Lower lobe of right lung (tissue), 2 donors: ENCODE results near the gene ANTKMT. TPM values are rescaled to one million over a fixed set of nuclear protein-coding genes. Genes with fewer than 3 reads are reported as not detected.
A peak's percentile ranks its signal among the peaks of the same experiment; 100 is the strongest.

ENCODE experiments used
- ATAC-seq, 2 donors: fragments of 200-7000 bp; cut with Tn5 transposase; one replicate each; pipeline ENCODE4 v1.9.1; 2020 to 2022; ENCODE audit warnings: mild to moderate bottlenecking in 2 of 2, moderate library complexity in 2 of 2
- DNase-seq: peaks from one replicate; pipeline ENCODE4 v3.0.0-alpha.2; 2020
- H3K27ac ChIP-seq: fragments of 200-600 bp; one replicate; pipeline ENCODE4 v1.8.0; 2022
- H3K27me3 ChIP-seq: fragments of 200-600 bp; one replicate; pipeline ENCODE4 v1.8.0; 2022; ENCODE audit warnings: low read depth
- H3K36me3 ChIP-seq: fragments of 200-600 bp; one replicate; pipeline ENCODE4 v1.8.0; 2022; ENCODE audit warnings: mild to moderate bottlenecking
- H3K4me1 ChIP-seq: fragments of 200-600 bp; one replicate; pipeline ENCODE4 v1.8.0; 2022
- H3K4me3 ChIP-seq: fragments of 200-600 bp; one replicate; pipeline ENCODE4 v1.8.0; 2022; ENCODE audit warnings: mild to moderate bottlenecking
- H3K9me3 ChIP-seq: fragments of 200-600 bp; one replicate; pipeline ENCODE4 v1.8.0; 2022
- intact Hi-C: fragments of 100-400 bp; cut with DNase I; formaldehyde crosslinking; loops from one replicate; pipeline ENCODE4 v1.11.0; 2022
- total RNA-seq: library from RNA; stranded (reverse); fragmentation: NEBNext Ultra II Directional; extraction: Animal tissue kit (Norgen Biotek cat#: 25700); gene quantifications from one replicate; pipeline ENCODE4 v1.2.1, GENCODE V29; 2021
- TF ChIP-seq, protein P1 (sequence below): fragments of 200-600 bp; IDR thresholded peaks from one replicate; pipeline ENCODE4 v1.8.0; 2022; ENCODE audit warnings: antibody characterized with exemption, mild to moderate bottlenecking
- donor health status: DM: no; HTN: yes; CAD: no; lungs with severe emphysema.

ANTKMT gene
- total RNA-seq, 1 donor from 2014 or later: 36.5 TPM

DNA sequence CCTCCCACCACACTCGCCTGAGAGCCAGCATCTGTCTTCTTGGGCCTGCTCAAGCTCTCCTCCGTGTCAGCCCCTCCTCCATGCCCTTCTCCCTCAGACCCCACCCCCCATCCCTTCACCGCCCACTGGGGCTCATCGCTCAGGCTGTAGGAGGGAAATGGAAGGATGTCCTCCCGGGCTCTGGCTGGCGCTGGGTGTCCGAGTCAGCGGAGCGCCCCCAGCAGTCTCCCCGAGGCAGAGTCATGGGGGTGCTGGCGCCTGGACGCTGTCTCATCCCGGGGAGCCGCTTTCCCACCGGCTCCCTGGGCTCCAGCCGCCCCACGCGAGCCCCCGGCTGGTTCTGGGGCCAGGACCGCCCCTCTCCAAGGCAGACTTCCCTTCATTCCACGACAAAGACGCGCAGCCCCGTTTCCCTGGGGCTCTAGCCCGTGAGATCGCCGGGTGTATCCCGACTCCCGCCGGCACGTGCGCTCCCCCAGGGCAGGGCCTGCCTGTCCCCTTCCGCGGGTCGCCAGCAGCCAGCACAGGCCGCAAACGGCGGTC, 428 bp upstream of the ANTKMT start:
- TF ChIP-seq, protein P1, sequence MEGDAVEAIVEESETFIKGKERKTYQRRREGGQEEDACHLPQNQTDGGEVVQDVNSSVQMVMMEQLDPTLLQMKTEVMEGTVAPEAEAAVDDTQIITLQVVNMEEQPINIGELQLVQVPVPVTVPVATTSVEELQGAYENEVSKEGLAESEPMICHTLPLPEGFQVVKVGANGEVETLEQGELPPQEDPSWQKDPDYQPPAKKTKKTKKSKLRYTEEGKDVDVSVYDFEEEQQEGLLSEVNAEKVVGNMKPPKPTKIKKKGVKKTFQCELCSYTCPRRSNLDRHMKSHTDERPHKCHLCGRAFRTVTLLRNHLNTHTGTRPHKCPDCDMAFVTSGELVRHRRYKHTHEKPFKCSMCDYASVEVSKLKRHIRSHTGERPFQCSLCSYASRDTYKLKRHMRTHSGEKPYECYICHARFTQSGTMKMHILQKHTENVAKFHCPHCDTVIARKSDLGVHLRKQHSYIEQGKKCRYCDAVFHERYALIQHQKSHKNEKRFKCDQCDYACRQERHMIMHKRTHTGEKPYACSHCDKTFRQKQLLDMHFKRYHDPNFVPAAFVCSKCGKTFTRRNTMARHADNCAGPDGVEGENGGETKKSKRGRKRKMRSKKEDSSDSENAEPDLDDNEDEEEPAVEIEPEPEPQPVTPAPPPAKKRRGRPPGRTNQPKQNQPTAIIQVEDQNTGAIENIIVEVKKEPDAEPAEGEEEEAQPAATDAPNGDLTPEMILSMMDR: no peak
- peak overlapping the region; percentile 80 for H3K4me3 ChIP-seq
- ATAC-seq: peak; percentile 3 to 39
- H3K27me3 ChIP-seq: peaks cover 3% of the 10 kb centered on the region
- no peak for DNase-seq
- H3K9me3 ChIP-seq: no peaks in the 10 kb centered on the region
- H3K27ac ChIP-seq: peak overlapping the region; percentile 89
- H3K4me1 ChIP-seq: peaks cover 34% of the 10 kb centered on the region
- H3K36me3 ChIP-seq: peaks cover 5% of the 10 kb centered on the region
- intact Hi-C loops: no loop called here

DNA sequence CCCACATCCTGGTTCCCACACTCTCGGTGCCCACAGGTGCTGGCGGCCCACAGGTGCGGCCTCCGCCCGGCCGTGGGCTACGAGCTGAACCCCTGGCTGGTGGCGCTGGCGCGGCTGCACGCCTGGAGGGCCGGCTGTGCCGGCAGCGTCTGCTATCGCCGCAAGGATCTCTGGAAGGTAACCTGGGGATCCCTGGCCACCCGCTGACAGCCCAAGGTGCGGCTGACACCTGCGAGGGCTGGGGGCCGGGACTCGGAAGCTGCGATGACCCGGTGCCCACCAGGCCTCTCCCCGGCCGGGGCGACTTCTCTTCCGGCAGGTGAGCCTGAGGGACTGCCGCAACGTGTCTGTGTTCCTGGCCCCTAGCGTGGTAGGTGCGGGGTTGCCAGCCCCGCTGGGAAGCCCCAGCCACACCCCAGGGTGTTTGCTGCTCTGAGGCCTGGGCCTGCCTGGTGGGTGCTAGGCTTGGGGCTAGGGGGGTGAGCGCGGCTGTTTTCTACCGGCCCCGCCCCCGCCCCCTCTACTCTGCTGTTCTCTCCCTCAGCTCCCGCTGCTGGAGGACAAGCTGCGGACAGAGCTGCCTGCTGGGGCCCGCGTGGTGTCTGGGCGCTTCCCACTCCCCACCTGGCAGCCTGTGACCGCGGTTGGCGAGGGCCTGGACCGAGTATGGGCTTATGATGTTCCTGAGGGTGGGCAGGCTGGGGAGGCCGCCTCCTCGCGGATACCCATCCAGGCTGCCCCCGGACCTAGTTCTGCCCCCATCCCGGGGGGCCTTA, 1.0 kb downstream of the ANTKMT start:
- peaks cover 30% of the 10 kb centered on the region for H3K4me1 ChIP-seq
- peaks cover 5% of the 10 kb centered on the region for H3K36me3 ChIP-seq
- no peak for ATAC-seq
- intact Hi-C loops: no loop called here
- peaks cover 14% of the 10 kb centered on the region for H3K27me3 ChIP-seq
- DNase-seq: no peak
- TF ChIP-seq, protein P1: no peak
- H3K27ac ChIP-seq: peak overlapping the region; percentile 89
- H3K9me3 ChIP-seq: no peaks in the 10 kb centered on the region
- H3K4me3 ChIP-seq: peak overlapping the region; percentile 80

DNA sequence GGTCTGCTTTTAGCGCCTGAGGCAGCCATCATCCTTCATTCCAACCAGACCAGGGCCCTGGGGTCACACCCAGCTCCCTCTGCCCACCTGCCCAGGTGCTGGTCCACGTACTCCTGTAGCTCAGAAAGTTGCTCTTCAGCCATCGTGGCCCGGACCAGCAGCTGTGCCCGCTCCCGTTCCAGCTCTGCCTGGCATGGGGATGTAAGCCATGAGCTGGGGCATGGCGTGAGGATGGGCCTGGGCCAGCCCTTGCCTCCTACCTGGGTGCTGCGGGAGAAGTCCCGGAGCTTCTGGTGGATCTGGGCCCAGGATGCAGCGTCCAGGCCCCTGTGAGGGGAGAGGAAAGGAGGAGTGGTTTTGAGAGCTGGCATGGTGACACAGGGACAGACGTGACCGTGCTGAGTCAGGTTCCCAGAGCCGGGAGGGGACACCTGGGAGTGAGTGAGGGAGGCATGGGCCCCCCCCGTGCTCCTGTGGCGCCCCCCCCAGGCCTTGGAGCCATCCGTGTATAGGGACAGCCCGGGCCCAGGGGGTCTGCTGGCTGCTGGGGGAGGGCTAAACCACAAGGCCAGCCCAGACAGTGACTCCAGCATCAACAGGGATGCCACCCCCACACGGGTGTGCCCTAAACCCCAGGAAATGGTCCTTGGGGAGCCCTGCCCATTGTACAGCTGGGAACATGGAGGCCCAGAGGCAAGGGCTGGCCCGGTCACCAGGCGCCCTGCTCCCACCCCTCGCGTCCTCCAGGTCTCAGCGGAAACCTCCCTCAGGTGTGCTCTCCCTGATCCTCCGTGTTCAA, 2.1 kb downstream of the ANTKMT start:
- DNase-seq: no peak
- peaks cover 40% of the 10 kb centered on the region for H3K4me1 ChIP-seq

DNA sequence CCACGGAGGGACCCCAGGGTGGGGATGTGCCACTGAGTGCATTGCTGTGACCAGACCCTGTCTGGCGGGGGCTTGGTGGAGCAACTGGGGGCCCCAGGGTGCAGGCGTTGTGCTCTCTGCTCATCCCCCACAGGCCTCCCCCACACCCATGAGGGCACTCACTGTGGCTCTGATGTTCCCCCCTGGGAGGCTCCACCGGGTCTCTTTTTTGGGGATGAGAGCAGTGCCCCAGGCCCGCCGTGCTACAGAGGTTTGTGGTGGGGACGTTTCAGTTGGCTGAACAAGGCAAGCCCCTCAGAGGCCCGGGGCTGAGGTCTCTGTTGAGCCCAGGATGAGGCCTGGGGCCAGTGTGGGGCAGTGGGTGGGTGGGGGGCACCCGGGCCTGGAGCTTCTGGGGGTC, 2.7 kb downstream of the ANTKMT start:
- Histone ChIP-seq H3K27me3 (peaks cover 31% of the 10 kb centered on the region), H3K4me1 (peaks cover 47% of the 10 kb centered on the region), H3K36me3 (peaks cover 5% of the 10 kb centered on the region), H3K4me3 (no peak overlapping the region), H3K27ac (no peak overlapping the region), H3K9me3 (no peaks in the 10 kb centered on the region)
- ATAC-seq (no peak), DNase-seq (no peak)
- intact Hi-C loops: no loop called here
- TF ChIP-seq, protein P1: no peak

More for the DNA sequence above, 2.1 kb downstream of the ANTKMT start:
- Histone ChIP-seq H3K9me3 (no peaks in the 10 kb centered on the region), H3K27me3 (peaks cover 24% of the 10 kb centered on the region), H3K36me3 (peaks cover 5% of the 10 kb centered on the region), H3K4me3 (no peak overlapping the region), H3K27ac (no peak overlapping the region)
- ATAC-seq: no peak
- intact Hi-C loops: no loop called here
- TF ChIP-seq, protein P1: no peak

DNA sequence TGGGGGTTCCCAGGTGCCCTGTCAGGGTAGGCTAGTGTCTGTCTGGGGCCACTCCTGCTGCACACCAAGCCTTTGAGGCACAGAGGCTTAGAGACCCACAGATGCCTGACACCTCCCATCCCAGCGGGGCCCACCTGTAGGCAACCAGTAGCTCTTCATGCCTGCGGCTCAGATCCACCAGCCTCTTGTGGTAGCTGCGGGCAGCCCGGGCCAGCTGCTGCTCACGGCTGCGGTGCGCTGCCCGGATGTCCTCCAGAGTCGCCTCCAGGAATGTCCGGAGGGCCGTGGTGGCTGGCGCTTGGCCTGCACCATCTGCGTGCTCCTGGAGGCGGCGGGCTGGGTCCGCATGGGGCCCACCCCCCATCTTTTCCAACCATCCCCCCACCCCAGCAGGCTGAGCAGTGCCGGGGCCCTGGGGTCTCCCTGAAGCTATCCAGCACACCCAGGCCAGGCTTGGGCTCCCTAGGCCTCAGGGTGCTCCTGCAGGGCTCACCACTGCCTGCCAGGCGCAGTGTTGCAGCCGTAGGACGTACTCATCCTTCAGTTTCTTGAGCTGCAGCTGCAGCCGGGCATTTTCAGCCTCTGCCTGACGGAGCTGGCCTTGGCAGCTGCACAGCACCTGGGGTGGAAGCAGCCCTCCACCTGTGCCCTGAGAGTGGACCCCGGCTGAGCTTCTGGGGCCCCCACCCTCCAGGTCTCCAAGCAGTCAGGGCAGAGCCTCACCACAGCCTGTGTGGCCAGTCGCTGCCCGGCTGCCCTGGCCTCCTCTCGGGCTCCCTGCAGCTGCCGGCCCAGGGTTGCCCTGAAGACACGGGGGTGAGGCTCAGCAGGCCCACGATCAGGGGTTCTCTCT, 3.5 kb downstream of the ANTKMT start:
- Histone ChIP-seq H3K27me3 (peaks cover 31% of the 10 kb centered on the region), H3K4me1 (peaks cover 45% of the 10 kb centered on the region), H3K27ac (no peak overlapping the region), H3K4me3 (no peak overlapping the region), H3K36me3 (peaks cover 5% of the 10 kb centered on the region), H3K9me3 (no peaks in the 10 kb centered on the region)
- ATAC-seq (no peak), DNase-seq (no peak)
- TF ChIP-seq, protein P1: no peak
- intact Hi-C loops: no loop called here
